A204.1 (cell line): ENCODE measurements around the gene TSGA10IP.

ENCODE experiments used
- FAIRE-seq: peaks from 2 replicates; lab custom pipeline; 2012; peaks lifted over from hg19 to GRCh38; lab: Jason Lieb, UNC

Gene TSGA10IP

GRCh38 chr11:65918211-65919140, 26.8 kb upstream of the TSGA10IP start, which contains the start of gene C11orf68:
C11orf68 (minus strand) TSS chr11:65919062; CDS start chr11:65919031, 31 bp downstream.
- no peak for FAIRE-seq

- FAIRE-seq: no peak
These were observed 26.1 kb upstream of the TSGA10IP start, which contains the start of gene DRAP1 for GRCh38 chr11:65919141-65919572. DRAP1 (plus strand) TSS chr11:65919426; CDS start chr11:65919502, 76 bp downstream.

- FAIRE-seq: no peak
These were observed 25.5 kb upstream of the TSGA10IP start for GRCh38 chr11:65919573-65920371.

GRCh38 chr11:65920372-65920802, 24.9 kb upstream of the TSGA10IP start:
- no peak for FAIRE-seq

GRCh38 chr11:65921033-65921555, 24.2 kb upstream of the TSGA10IP start:
- FAIRE-seq: no peak

- FAIRE-seq: no peak
These were observed 23.4 kb upstream of the TSGA10IP start for GRCh38 chr11:65921876-65922275.

- FAIRE-seq: no peak
These were observed 22.7 kb upstream of the TSGA10IP start for GRCh38 chr11:65922565-65922964.

- FAIRE-seq: no peak
These were observed 19.9 kb upstream of the TSGA10IP start for GRCh38 chr11:65925397-65925796.

GRCh38 chr11:65927904-65928397, 17.3 kb upstream of the TSGA10IP start:
- FAIRE-seq: no peak

GRCh38 chr11:65928667-65929066, 16.6 kb upstream of the TSGA10IP start:
- FAIRE-seq: no peak

- no peak for FAIRE-seq
These were observed 13.3 kb upstream of the TSGA10IP start for GRCh38 chr11:65931773-65932557.

GRCh38 chr11:65932558-65932919, 12.7 kb upstream of the TSGA10IP start:
- FAIRE-seq: no peak

- FAIRE-seq: no peak
These were observed 11.3 kb upstream of the TSGA10IP start for GRCh38 chr11:65934014-65934413.

- no peak for FAIRE-seq
These were observed 7.5 kb upstream of the TSGA10IP start for GRCh38 chr11:65937766-65938165.

GRCh38 chr11:65941720-65942310, 3.5 kb upstream of the TSGA10IP start:
- FAIRE-seq: no peak

GRCh38 chr11:65942531-65942930, 2.7 kb upstream of the TSGA10IP start:
- FAIRE-seq: no peak

GRCh38 chr11:65944191-65944590, 1.1 kb upstream of the TSGA10IP start:
- no peak for FAIRE-seq

- no peak for FAIRE-seq
These were observed 513 bp upstream of the TSGA10IP start for GRCh38 chr11:65944767-65945166.

- no peak for FAIRE-seq
These were observed 770 bp downstream of the TSGA10IP start for GRCh38 chr11:65945941-65946558.

- no peak for FAIRE-seq
These were observed 1.4 kb downstream of the TSGA10IP start for GRCh38 chr11:65946655-65947054.

- no peak for FAIRE-seq
These were observed 1.9 kb downstream of the TSGA10IP start for GRCh38 chr11:65947133-65947532.
